ENCODE data around the gene STYXL1. TPM values are rescaled to one million over a fixed set of nuclear protein-coding genes. Genes with fewer than 3 reads are reported as not detected.
"Not testable (repeated sequence)": the region's sequence is repeated elsewhere in the genome, so short reads cannot be mapped to it uniquely, and the experiment has no call there.

The STYXL1 gene
- total RNA-seq, 1 donor from 2014 or later = 41.8 TPM

DNA sequence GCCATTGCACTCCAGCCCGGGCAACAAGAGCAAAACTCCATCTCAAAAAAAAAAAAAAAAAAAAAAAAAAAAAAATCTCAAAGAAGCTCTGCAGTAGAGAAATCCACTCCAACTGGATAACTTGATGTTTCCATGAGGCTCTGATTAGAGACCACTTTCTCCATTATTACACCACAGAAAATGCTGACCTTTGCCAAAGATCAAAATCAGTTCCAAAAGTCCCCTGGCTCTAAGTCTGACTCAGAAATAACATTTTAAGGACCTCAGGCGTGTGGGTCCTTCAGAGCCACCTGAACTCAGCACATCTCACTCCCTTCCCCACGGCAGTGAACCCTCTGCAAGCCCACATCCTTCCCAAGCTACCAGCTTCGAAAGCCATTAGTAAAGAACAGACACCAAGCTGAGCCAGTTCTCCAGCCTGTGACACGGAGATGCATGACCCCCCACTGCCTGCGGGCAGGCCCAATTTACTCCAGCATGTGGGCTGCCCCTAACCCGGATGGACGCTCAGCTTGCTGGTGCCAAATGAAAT, 39.6 kb downstream of the STYXL1 start:
- DNase-seq = no peak
- Mint-ChIP-seq H3K27ac (ENCODE audit: unreplicated experiment) (no peak overlapping the region), H3K9me3 (ENCODE audit: unreplicated experiment) (no peaks in the 10 kb centered on the region), H3K36me3 (ENCODE audit: unreplicated experiment) (peaks cover 5% of the 10 kb centered on the region), H3K4me1 (ENCODE audit: low read depth, unreplicated experiment) (peaks cover 4% of the 10 kb centered on the region), H3K4me3 (ENCODE audit: unreplicated experiment) (no peak overlapping the region), H3K27me3 (ENCODE audit: unreplicated experiment) (peaks cover 3% of the 10 kb centered on the region)
- TF ChIP-seq, protein P1, sequence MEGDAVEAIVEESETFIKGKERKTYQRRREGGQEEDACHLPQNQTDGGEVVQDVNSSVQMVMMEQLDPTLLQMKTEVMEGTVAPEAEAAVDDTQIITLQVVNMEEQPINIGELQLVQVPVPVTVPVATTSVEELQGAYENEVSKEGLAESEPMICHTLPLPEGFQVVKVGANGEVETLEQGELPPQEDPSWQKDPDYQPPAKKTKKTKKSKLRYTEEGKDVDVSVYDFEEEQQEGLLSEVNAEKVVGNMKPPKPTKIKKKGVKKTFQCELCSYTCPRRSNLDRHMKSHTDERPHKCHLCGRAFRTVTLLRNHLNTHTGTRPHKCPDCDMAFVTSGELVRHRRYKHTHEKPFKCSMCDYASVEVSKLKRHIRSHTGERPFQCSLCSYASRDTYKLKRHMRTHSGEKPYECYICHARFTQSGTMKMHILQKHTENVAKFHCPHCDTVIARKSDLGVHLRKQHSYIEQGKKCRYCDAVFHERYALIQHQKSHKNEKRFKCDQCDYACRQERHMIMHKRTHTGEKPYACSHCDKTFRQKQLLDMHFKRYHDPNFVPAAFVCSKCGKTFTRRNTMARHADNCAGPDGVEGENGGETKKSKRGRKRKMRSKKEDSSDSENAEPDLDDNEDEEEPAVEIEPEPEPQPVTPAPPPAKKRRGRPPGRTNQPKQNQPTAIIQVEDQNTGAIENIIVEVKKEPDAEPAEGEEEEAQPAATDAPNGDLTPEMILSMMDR (IDR thresholded peaks at IDR 0.05; ENCODE audit: partially characterized antibody, unreplicated experiment) = no peak

DNA sequence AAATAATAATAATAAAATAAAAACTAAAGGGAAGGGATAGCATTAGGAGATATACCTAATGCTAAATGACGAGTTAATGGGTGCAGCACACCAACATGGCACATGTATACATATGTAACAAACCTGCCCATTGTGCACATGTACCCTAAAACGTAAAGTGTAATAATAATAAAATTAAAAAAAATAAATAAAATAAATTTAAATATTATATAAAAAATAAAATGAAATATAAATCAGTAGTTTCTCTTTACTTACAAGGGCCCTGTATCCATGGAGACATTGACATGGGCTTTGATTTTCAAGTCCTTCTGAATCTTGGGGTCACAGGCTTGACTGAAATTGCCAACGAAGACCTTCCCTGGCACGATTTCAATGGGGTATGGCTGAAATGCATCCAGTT, 42.8 kb downstream of the STYXL1 start:
- not testable (repeated sequence) for H3K27ac Mint-ChIP-seq (ENCODE audit: unreplicated experiment); H3K9me3 Mint-ChIP-seq (ENCODE audit: unreplicated experiment); H3K4me3 Mint-ChIP-seq (ENCODE audit: unreplicated experiment); H3K4me1 Mint-ChIP-seq (ENCODE audit: low read depth, unreplicated experiment); H3K36me3 Mint-ChIP-seq (ENCODE audit: unreplicated experiment); H3K27me3 Mint-ChIP-seq (ENCODE audit: unreplicated experiment); DNase-seq

DNA sequence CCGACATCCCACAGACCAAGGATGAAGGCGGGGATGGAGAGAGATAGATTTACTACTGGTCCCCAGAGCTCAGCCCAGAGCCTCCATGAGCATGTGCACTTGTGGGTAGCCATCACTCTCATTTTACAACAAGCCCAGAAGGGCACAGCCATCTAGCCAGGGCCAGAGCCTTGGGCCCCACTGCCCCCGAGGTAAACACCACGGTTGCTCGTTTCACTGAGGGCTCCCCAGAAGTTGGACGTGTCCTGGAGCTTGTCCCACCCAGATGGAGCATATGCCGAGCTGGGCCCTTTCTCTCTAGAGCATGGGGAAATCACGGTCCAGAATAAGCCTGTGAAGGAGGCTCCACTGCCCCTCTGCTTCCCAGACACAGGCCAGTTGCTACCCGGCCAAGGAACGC, 44.4 kb downstream of the STYXL1 start:
- TF ChIP-seq, protein P1 (IDR thresholded peaks at IDR 0.05; ENCODE audit: partially characterized antibody, unreplicated experiment) = no peak
- no peak for DNase-seq
- Mint-ChIP-seq H3K9me3 (ENCODE audit: unreplicated experiment) (peaks cover 1% of the 10 kb centered on the region), H3K4me3 (ENCODE audit: unreplicated experiment) (no peak overlapping the region), H3K36me3 (ENCODE audit: unreplicated experiment) (peaks cover 10% of the 10 kb centered on the region), H3K4me1 (ENCODE audit: low read depth, unreplicated experiment) (no peaks in the 10 kb centered on the region), H3K27ac (ENCODE audit: unreplicated experiment) (no peak overlapping the region), H3K27me3 (ENCODE audit: unreplicated experiment) (peaks cover 2% of the 10 kb centered on the region)

DNA sequence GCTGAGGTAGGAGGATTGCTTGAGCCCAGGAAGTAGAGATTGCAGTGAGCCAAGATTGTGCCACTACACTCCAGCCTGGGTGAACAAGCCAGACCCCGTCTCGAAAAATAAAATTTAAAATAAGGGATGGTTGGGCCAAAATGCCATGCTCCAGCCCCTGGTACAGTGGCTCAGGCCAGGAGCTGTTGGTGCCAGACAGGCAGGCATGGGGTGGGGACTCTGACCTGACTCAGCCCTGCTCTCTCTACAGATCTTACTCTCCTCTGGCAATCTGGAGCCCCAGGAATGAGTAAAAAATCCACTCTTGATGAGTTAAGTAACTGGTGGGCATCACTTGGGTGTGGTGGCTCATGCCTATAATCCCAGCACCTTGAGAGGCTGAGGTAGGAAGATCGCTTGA, 45.0 kb downstream of the STYXL1 start:
- Mint-ChIP-seq H3K9me3 (ENCODE audit: unreplicated experiment) (peaks cover 1% of the 10 kb centered on the region), H3K4me1 (ENCODE audit: low read depth, unreplicated experiment) (no peaks in the 10 kb centered on the region), H3K27ac (ENCODE audit: unreplicated experiment) (no peak overlapping the region), H3K27me3 (ENCODE audit: unreplicated experiment) (no peaks in the 10 kb centered on the region), H3K36me3 (ENCODE audit: unreplicated experiment) (peaks cover 10% of the 10 kb centered on the region), H3K4me3 (ENCODE audit: unreplicated experiment) (no peak overlapping the region)
- TF ChIP-seq, protein P1 (IDR thresholded peaks at IDR 0.05; ENCODE audit: partially characterized antibody, unreplicated experiment) = no peak
- no peak for DNase-seq

DNA sequence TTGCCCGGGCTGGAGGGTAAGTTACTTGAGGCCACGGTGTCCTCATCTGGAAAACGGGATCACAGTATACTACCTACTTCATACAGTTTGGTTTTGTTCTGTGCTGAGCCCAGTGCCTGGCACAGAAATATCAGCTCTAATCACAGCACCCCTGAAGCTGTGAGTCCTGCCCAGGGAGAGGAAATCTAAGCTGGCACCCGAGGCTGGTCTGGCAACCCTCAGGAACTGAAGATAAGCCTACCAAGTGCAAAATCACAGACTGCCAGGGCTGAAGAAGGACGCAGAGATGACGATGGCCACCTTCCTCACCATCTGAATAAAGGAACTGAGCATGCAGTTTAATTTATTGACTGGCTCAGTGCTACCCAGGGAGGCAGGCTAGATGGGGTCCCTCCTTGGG, 45.7 kb downstream of the STYXL1 start:
- H3K9me3 Mint-ChIP-seq (ENCODE audit: unreplicated experiment) = peaks cover 1% of the 10 kb centered on the region
- no peak overlapping the region for H3K4me3 Mint-ChIP-seq (ENCODE audit: unreplicated experiment)
- peaks cover 10% of the 10 kb centered on the region for H3K36me3 Mint-ChIP-seq (ENCODE audit: unreplicated experiment)
- TF ChIP-seq, protein P1 (IDR thresholded peaks at IDR 0.05; ENCODE audit: partially characterized antibody, unreplicated experiment) = no peak
- no peak overlapping the region for H3K27ac Mint-ChIP-seq (ENCODE audit: unreplicated experiment)
- no peaks in the 10 kb centered on the region for H3K27me3 Mint-ChIP-seq (ENCODE audit: unreplicated experiment)
- no peak for DNase-seq
- no peaks in the 10 kb centered on the region for H3K4me1 Mint-ChIP-seq (ENCODE audit: low read depth, unreplicated experiment)
